ENCODE measurements around the gene KDELR3.

Gene KDELR3

GRCh38 chr22:38490475-38490874, 22.6 kb downstream of the KDELR3 start:
- H3K79me2 ChIP-seq (ENCODE audit: insufficient read depth, low read length) = no peaks in the 10 kb centered on the region
- no peaks in the 10 kb centered on the region for H3K9me3 ChIP-seq (ENCODE audit: low read length)
- H2AFZ ChIP-seq (ENCODE audit: low read length) = no peak overlapping the region
- no peak overlapping the region for H3K9ac ChIP-seq (ENCODE audit: low read length)
- H3K27ac ChIP-seq (ENCODE audit: low read depth, low read length, poor library complexity, severe bottlenecking) = no peak overlapping the region
- TF ChIP-seq CTCF (IDR thresholded peaks at IDR 0.05; ENCODE audit: low read length) (no peak), EZH2 (IDR thresholded peaks at IDR 0.05; ENCODE audit: borderline replicate concordance, low read length) (no peak)
- H3K9me2 ChIP-seq (ENCODE audit: low read depth, low read length) = no peaks in the 10 kb centered on the region
- no peaks in the 10 kb centered on the region for H3F3A ChIP-seq (ENCODE audit: insufficient read depth, low read length)
- no peaks in the 10 kb centered on the region for H3K4me1 ChIP-seq (ENCODE audit: insufficient read depth, low read length, severe bottlenecking)
- H3K4me2 ChIP-seq (ENCODE audit: low read length) = no peak overlapping the region
- H3K27me3 ChIP-seq (ENCODE audit: insufficient read depth, low read length) = no peaks in the 10 kb centered on the region
- H4K20me1 ChIP-seq (ENCODE audit: insufficient read depth, low read length) = peaks cover 3% of the 10 kb centered on the region; the same call in 1 of the 2 replicates
- H3K36me3 ChIP-seq (ENCODE audit: insufficient read depth, low read length) = peaks cover 99% of the 10 kb centered on the region
- H3K4me3 ChIP-seq (ENCODE audit: low read depth, low read length, poor library complexity, severe bottlenecking) = no peak overlapping the region

GRCh38 chr22:38490915-38491314, 23.0 kb downstream of the KDELR3 start:
- Histone ChIP-seq H3K36me3 (ENCODE audit: insufficient read depth, low read length) (peaks cover 100% of the 10 kb centered on the region), H3K27me3 (ENCODE audit: insufficient read depth, low read length) (no peaks in the 10 kb centered on the region), H3K4me1 (ENCODE audit: insufficient read depth, low read length, severe bottlenecking) (no peaks in the 10 kb centered on the region), H3K4me3 (ENCODE audit: low read depth, low read length, poor library complexity, severe bottlenecking) (no peak overlapping the region), H3K4me2 (ENCODE audit: low read length) (no peak overlapping the region), H3K9me3 (ENCODE audit: low read length) (no peaks in the 10 kb centered on the region), H3K79me2 (ENCODE audit: insufficient read depth, low read length) (no peaks in the 10 kb centered on the region), H4K20me1 (ENCODE audit: insufficient read depth, low read length) (peaks cover 3% of the 10 kb centered on the region; the same call in 1 of the 2 replicates), H3K27ac (ENCODE audit: low read depth, low read length, poor library complexity, severe bottlenecking) (no peak overlapping the region), H3F3A (ENCODE audit: insufficient read depth, low read length) (no peaks in the 10 kb centered on the region), H2AFZ (ENCODE audit: low read length) (no peak overlapping the region), H3K9ac (ENCODE audit: low read length) (no peak overlapping the region), H3K9me2 (ENCODE audit: low read depth, low read length) (no peaks in the 10 kb centered on the region)
- TF ChIP-seq EZH2 (IDR thresholded peaks at IDR 0.05; ENCODE audit: borderline replicate concordance, low read length) (no peak), CTCF (IDR thresholded peaks at IDR 0.05; ENCODE audit: low read length) (no peak)

GRCh38 chr22:38491707-38492348, 23.9 kb downstream of the KDELR3 start:
- no peaks in the 10 kb centered on the region for H3K27me3 ChIP-seq (ENCODE audit: insufficient read depth, low read length)
- no peaks in the 10 kb centered on the region for H3K79me2 ChIP-seq (ENCODE audit: insufficient read depth, low read length)
- H3F3A ChIP-seq (ENCODE audit: insufficient read depth, low read length) = no peaks in the 10 kb centered on the region
- no peaks in the 10 kb centered on the region for H3K9me3 ChIP-seq (ENCODE audit: low read length)
- H3K36me3 ChIP-seq (ENCODE audit: insufficient read depth, low read length) = peaks cover 100% of the 10 kb centered on the region
- no peak overlapping the region for H3K9ac ChIP-seq (ENCODE audit: low read length)
- no peak overlapping the region for H2AFZ ChIP-seq (ENCODE audit: low read length)
- H3K4me1 ChIP-seq (ENCODE audit: insufficient read depth, low read length, severe bottlenecking) = no peaks in the 10 kb centered on the region
- H3K4me3 ChIP-seq (ENCODE audit: low read depth, low read length, poor library complexity, severe bottlenecking) = no peak overlapping the region
- no peaks in the 10 kb centered on the region for H3K9me2 ChIP-seq (ENCODE audit: low read depth, low read length)
- no peak for TF ChIP-seq EZH2 (IDR thresholded peaks at IDR 0.05; ENCODE audit: borderline replicate concordance, low read length)
- TF ChIP-seq CTCF (IDR thresholded peaks at IDR 0.05; ENCODE audit: low read length) = no peak
- H4K20me1 ChIP-seq (ENCODE audit: insufficient read depth, low read length) = peaks cover 3% of the 10 kb centered on the region; the same call in 1 of the 2 replicates
- H3K27ac ChIP-seq (ENCODE audit: low read depth, low read length, poor library complexity, severe bottlenecking) = no peak overlapping the region
- H3K4me2 ChIP-seq (ENCODE audit: low read length) = no peak overlapping the region

All from OCI-LY1 (cell line).